Activated B cell treated with CpG ODN at 0.5 μM for 24 hours (primary cell): ENCODE measurements around the gene CENATAC. TPM values are rescaled to one million over a fixed set of nuclear protein-coding genes. Genes with fewer than 3 reads are reported as not detected.

Source experiments
- ATAC-seq: fragments of 200-7000 bp; cut with Tn5 transposase; one replicate; pipeline ENCODE4 v1.10.0; 2021; ENCODE audit warnings: low read depth, mild to moderate bottlenecking, moderate library complexity
- CTCF ChIA-PET: fragments of 350-600 bp; sonication (Branson Sonifier 250); formaldehyde crosslinking; loops from one replicate; lab custom pipeline; 2021; ENCODE audit warnings: antibody characterized with exemption; lab: Charles Lee
- POLR2A ChIA-PET: fragments of 350-600 bp; sonication (Branson Sonifier 250); formaldehyde crosslinking; loops from one replicate; lab custom pipeline; 2021; ENCODE audit warnings: antibody characterized with exemption; lab: Charles Lee
- DNase-seq: peaks from one replicate; pipeline ENCODE4 v3.0.0; 2022
- H3K27ac Mint-ChIP-seq: one replicate; pipeline ENCODE4 v1.8.0; 2020; ENCODE audit warnings: mixed read lengths
- H3K27me3 Mint-ChIP-seq: one replicate; pipeline ENCODE4 v1.8.0; 2021; ENCODE audit warnings: mixed read lengths
- H3K36me3 Mint-ChIP-seq: one replicate; pipeline ENCODE4 v1.8.0; 2021; ENCODE audit warnings: low read depth, mixed read lengths
- H3K4me1 Mint-ChIP-seq: one replicate; pipeline ENCODE4 v1.8.0; 2021; ENCODE audit warnings: mixed read lengths
- H3K4me3 Mint-ChIP-seq: one replicate; pipeline ENCODE4 v1.8.0; 2020; ENCODE audit warnings: mild to moderate bottlenecking, mixed read lengths
- H3K9me3 Mint-ChIP-seq: one replicate; pipeline ENCODE4 v1.8.0; 2020; ENCODE audit warnings: mixed read lengths
- intact Hi-C: fragments of 100-400 bp; cut with micrococcal nuclease; formaldehyde crosslinking; loops from one replicate; pipeline ENCODE4 v1.15.1; 2024
- total RNA-seq: library from RNA; stranded (reverse); gene quantifications from 2 replicates; pipeline ENCODE4 v1.2.3, GENCODE V29; 2022
- TF ChIP-seq, protein P1 (sequence below): fragments of 200-600 bp; IDR thresholded peaks from one replicate; pipeline ENCODE4 v1.8.0; 2022; ENCODE audit warnings: antibody characterized with exemption, mild to moderate bottlenecking

The CENATAC gene
- total RNA-seq, 1 donor from 2014 or later: 85.7 TPM

DNA sequence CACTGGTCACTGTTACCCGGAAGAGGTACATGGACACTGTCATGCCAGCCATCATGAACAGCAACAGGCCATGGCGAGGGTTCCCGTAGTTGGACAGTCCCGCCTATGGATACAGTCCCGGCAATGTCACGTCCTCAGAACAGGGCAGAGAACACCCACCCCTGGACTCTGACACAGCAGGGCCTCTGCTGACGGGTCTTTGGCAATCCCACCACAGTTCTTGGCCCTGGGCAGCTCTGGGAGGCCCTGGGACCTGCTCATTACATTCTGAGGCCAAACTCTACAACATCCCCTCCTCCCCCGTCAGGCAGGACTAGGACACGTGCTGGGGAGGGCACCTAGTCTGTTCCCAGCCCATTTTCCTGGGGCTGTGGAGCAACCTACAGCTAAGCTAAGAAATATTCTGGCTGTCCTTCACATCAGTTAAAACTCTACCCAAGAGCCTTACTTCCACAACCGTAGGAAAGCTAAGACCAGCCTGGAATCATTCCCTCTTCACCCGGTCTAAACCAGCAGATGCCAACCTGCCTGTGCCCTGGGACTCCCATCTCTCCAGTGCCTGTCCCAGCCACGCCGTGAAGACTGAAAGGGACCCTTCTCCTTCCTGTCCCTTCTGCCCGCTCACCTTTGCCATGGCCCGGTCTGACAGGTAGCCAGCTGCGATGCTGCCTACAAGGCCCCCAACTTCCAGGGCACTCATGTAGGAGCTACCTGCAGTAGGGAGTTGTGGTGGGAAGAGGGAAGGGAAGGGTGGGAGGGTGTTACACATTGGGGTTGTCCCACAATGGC, 28.2 kb downstream of the CENATAC start:
- Mint-ChIP-seq H3K4me3 (no peak overlapping the region), H3K9me3 (no peaks in the 10 kb centered on the region), H3K27me3 (no peaks in the 10 kb centered on the region), H3K36me3 (peaks cover 53% of the 10 kb centered on the region), H3K4me1 (peaks cover 17% of the 10 kb centered on the region), H3K27ac (no peak overlapping the region)
- no peak for ATAC-seq
- intact Hi-C loops: no loop called here
- no peak for DNase-seq
- CTCF ChIA-PET: no interaction called here
- TF ChIP-seq, protein P1, sequence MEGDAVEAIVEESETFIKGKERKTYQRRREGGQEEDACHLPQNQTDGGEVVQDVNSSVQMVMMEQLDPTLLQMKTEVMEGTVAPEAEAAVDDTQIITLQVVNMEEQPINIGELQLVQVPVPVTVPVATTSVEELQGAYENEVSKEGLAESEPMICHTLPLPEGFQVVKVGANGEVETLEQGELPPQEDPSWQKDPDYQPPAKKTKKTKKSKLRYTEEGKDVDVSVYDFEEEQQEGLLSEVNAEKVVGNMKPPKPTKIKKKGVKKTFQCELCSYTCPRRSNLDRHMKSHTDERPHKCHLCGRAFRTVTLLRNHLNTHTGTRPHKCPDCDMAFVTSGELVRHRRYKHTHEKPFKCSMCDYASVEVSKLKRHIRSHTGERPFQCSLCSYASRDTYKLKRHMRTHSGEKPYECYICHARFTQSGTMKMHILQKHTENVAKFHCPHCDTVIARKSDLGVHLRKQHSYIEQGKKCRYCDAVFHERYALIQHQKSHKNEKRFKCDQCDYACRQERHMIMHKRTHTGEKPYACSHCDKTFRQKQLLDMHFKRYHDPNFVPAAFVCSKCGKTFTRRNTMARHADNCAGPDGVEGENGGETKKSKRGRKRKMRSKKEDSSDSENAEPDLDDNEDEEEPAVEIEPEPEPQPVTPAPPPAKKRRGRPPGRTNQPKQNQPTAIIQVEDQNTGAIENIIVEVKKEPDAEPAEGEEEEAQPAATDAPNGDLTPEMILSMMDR: no peak
- POLR2A ChIA-PET: no interaction called here

DNA sequence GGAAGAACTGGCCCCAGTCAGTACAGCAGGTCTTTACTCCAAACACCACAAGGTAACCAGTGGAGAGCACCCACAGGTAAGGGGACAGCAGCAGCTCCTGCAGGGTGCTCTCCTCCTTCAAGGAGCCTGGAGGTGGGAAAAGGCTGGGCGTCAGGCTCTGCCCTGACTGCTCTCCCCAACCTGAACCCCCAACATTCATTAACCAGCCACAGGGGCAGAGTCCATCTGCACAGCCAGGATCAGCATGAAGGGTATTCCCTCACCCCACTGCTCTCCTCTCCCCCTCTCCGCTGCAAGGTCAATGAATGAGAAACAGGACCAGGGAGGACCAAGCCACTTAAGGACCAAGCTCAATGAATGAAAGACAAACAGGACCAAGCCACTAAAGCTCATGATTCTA, 29.0 kb downstream of the CENATAC start:
- Mint-ChIP-seq H3K4me1 (peaks cover 17% of the 10 kb centered on the region), H3K4me3 (no peak overlapping the region), H3K27me3 (no peaks in the 10 kb centered on the region), H3K27ac (no peak overlapping the region), H3K9me3 (no peaks in the 10 kb centered on the region), H3K36me3 (peaks cover 45% of the 10 kb centered on the region)
- TF ChIP-seq, protein P1: no peak
- DNase-seq (no peak), ATAC-seq (no peak)
- POLR2A ChIA-PET: interaction anchor here (0.6 to 2.7 kb wide), 2 partner anchors 8 to 17 kb away, joined by 4 to 10 read pairs; partner anchors contain the start of genes RPS25 and TRAPPC4
- intact Hi-C loops: no loop called here
- CTCF ChIA-PET: no interaction called here

DNA sequence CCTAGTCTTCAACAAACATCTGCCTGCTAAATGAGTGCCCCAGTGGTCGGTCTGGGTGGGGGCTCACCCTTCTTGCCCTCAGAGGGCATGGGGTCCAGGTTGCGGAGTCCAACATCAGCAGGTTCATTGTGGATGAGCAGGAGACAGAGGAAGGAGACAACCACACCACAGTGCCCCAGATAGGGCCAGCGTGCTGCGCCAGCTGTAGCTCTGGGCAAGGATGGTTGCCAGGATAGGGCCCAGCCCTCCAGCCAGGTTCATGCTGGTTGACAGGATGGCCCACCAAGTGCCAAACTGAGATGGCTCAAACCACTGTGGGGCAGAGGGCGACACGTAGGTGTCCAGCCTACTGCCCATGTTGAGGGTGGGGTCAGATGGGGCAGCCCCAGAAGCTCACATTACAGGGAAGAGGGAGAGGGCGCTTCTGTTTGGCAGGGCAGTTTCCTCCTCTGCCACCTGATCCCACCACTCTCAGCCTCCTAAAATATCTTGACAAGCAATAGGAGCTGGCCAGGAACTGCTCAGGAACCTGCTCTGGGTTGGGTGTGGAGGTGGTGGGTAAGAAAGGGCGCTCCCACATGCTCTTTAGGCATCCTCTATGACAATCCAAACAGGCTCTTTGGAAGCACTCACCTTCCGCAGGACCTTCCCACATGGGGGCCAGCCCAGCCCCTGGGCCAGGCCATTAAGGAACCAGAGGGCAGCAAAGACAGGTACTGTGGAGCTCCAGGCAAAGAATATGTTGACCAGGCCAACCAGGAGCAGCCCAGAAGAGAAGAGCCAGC, 29.8 kb downstream of the CENATAC start:
- H3K36me3 Mint-ChIP-seq: peaks cover 37% of the 10 kb centered on the region
- TF ChIP-seq, protein P1: no peak
- no peak overlapping the region for H3K27ac Mint-ChIP-seq
- H3K27me3 Mint-ChIP-seq: no peaks in the 10 kb centered on the region
- POLR2A ChIA-PET: interaction anchor here (0.6 to 2.7 kb wide), 3 partner anchors 9 to 67 kb away, joined by 3 to 10 read pairs (median 4); partner anchors contain the start of genes RPS25 and TRAPPC4
- H3K9me3 Mint-ChIP-seq: no peaks in the 10 kb centered on the region
- intact Hi-C loops: no loop called here
- ATAC-seq (no peak), DNase-seq (no peak)
- H3K4me1 Mint-ChIP-seq: peaks cover 17% of the 10 kb centered on the region
- CTCF ChIA-PET: no interaction called here
- H3K4me3 Mint-ChIP-seq: no peak overlapping the region

DNA sequence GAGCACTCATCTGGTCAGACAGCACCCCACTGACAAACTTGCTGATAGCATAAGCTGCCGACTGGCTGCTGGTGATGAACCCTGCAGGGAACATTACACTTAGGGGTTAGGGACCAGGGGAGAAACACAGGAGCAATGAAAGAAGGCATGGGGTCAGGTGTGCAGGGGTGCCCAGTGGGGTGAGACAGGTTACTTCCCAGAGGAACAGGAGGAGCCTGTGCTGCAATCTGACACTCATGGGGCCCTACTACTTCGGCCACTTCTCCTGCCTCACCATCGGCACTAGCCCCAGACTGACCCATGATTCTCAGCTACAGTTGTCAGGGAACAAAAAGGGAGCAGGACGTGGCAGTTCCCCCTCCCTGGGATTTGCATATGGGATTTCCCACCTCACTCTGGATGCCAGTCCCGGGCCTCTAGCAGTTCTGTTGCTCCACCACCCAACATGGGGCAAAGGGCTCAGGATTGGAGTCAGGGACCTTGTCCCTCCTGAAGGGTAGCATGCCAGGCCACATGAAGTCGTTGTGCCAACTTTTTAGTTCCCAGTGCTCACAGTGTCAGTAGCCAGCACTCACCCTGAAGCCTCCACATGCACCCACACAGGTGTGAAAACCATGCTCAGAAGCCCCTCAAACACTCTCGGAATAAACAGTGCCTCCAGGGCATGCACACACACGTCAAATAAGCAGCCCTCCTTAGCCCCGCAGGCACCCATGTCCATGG, 30.6 kb downstream of the CENATAC start:
- no peak for DNase-seq
- no peaks in the 10 kb centered on the region for H3K27me3 Mint-ChIP-seq
- intact Hi-C loops: no loop called here
- peaks cover 15% of the 10 kb centered on the region for H3K4me1 Mint-ChIP-seq
- H3K4me3 Mint-ChIP-seq: no peak overlapping the region
- ATAC-seq: no peak
- no peaks in the 10 kb centered on the region for H3K9me3 Mint-ChIP-seq
- POLR2A ChIA-PET: interaction anchor here (1.0 to 2.7 kb wide), 2 partner anchors 10 to 66 kb away, joined by 3 to 10 read pairs; partner anchors contain the start of genes RPS25 and TRAPPC4
- H3K36me3 Mint-ChIP-seq: peaks cover 32% of the 10 kb centered on the region
- TF ChIP-seq, protein P1: no peak
- no peak overlapping the region for H3K27ac Mint-ChIP-seq
- CTCF ChIA-PET: no interaction called here
